GM12892 (cell line): ENCODE data around the gene MS4A6A.

Experiments
- POLR2A ChIP-seq: IDR thresholded peaks from 2 replicates; pipeline ENCODE4 v1.6.1; 2011; ENCODE audit warnings: low read depth, low read length, control low read depth
- POLR2AphosphoS5 ChIP-seq: IDR thresholded peaks from 2 replicates; pipeline ENCODE4 v1.6.1; 2011; ENCODE audit warnings: low read depth, low read length, control low read depth
- TAF1 ChIP-seq: IDR thresholded peaks from 2 replicates; pipeline ENCODE4 v1.6.1; 2011; ENCODE audit warnings: low read depth, mild to moderate bottlenecking, control low read depth, low read length, borderline replicate concordance

- no peak for TF ChIP-seq POLR2A
- TF ChIP-seq TAF1, result no peak
- no peak for TF ChIP-seq POLR2AphosphoS5
These were observed 23.0 kb downstream of the MS4A6A start for GRCh38 chr11:60159868-60160267.
